Nephron progenitor cell (in vitro differentiated cells): ENCODE data around the gene IRX4.
"Not testable (repeated sequence)": the region's sequence is repeated elsewhere in the genome, so short reads cannot be mapped to it uniquely, and the experiment has no call there.

Experiments
- DNase-seq: peaks from one replicate; pipeline ENCODE4 v3.0.0; 2021
- H3K27ac Mint-ChIP-seq: 2 replicates; pipeline ENCODE4 v1.8.0; 2021; ENCODE audit warnings: mild to moderate bottlenecking, moderate library complexity, mixed read lengths
- H3K27me3 Mint-ChIP-seq: 2 replicates; pipeline ENCODE4 v1.8.0; 2021; ENCODE audit warnings: mild to moderate bottlenecking, low read depth, mixed read lengths; ENCODE audit not compliant: poor library complexity
- H3K36me3 Mint-ChIP-seq: 2 replicates; pipeline ENCODE4 v1.8.0; 2021; ENCODE audit warnings: low read depth, mixed read lengths
- H3K4me1 Mint-ChIP-seq: 2 replicates; pipeline ENCODE4 v1.8.0; 2021; ENCODE audit warnings: mixed read lengths
- H3K4me3 Mint-ChIP-seq: 2 replicates; pipeline ENCODE4 v1.8.0; 2021; ENCODE audit warnings: mild to moderate bottlenecking, moderate library complexity, mixed read lengths
- H3K9me3 Mint-ChIP-seq: 2 replicates; pipeline ENCODE4 v1.8.0; 2021; ENCODE audit warnings: mild to moderate bottlenecking, moderate library complexity, mixed read lengths
- CTCF ChIP-seq: fragments of 200-600 bp; sonication (generic); IDR thresholded peaks from 2 replicates; pipeline ENCODE4 v1.5.0; 2021; ENCODE audit warnings: antibody characterized with exemption

IRX4 gene

GRCh38 chr5:1871441-1871840 is 11.3 kb downstream of the IRX4 start:
- H3K36me3 Mint-ChIP-seq = no peaks in the 10 kb centered on the region
- H3K4me1 Mint-ChIP-seq = peaks cover 35% of the 10 kb centered on the region
- TF ChIP-seq CTCF = no peak
- H3K27ac Mint-ChIP-seq = no peak overlapping the region
- peaks cover 28% of the 10 kb centered on the region for H3K27me3 Mint-ChIP-seq
- no peaks in the 10 kb centered on the region for H3K9me3 Mint-ChIP-seq
- no peak overlapping the region for H3K4me3 Mint-ChIP-seq
- no peak for DNase-seq

GRCh38 chr5:1870435-1871272 is 12.1 kb downstream of the IRX4 start:
- peaks cover 35% of the 10 kb centered on the region for H3K4me1 Mint-ChIP-seq

GRCh38 chr5:1868886-1869475 is 13.7 kb downstream of the IRX4 start:
- H3K27me3 Mint-ChIP-seq = peaks cover 41% of the 10 kb centered on the region
- no peaks in the 10 kb centered on the region for H3K36me3 Mint-ChIP-seq
- H3K4me1 Mint-ChIP-seq = peaks cover 35% of the 10 kb centered on the region
- no peak overlapping the region for H3K27ac Mint-ChIP-seq
- H3K4me3 Mint-ChIP-seq = no peak overlapping the region
- no peaks in the 10 kb centered on the region for H3K9me3 Mint-ChIP-seq
- TF ChIP-seq CTCF = no peak
- DNase-seq = no peak

More at GRCh38 chr5:1870435-1871272, 12.1 kb downstream of the IRX4 start:
- H3K27me3 Mint-ChIP-seq = peaks cover 32% of the 10 kb centered on the region
- not testable (repeated sequence) for H3K9me3 Mint-ChIP-seq, H3K27ac Mint-ChIP-seq, H3K4me3 Mint-ChIP-seq, H3K36me3 Mint-ChIP-seq, DNase-seq

- peaks cover 50% of the 10 kb centered on the region for H3K27me3 Mint-ChIP-seq
- no peak overlapping the region for H3K4me3 Mint-ChIP-seq
- no peaks in the 10 kb centered on the region for H3K9me3 Mint-ChIP-seq
- H3K4me1 Mint-ChIP-seq = peaks cover 39% of the 10 kb centered on the region
- no peak for DNase-seq
- H3K27ac Mint-ChIP-seq = no peak overlapping the region
- no peaks in the 10 kb centered on the region for H3K36me3 Mint-ChIP-seq
- TF ChIP-seq CTCF = no peak
Measured at GRCh38 chr5:1867815-1868143, 14.9 kb downstream of the IRX4 start.

GRCh38 chr5:1867114-1867814 is 15.5 kb downstream of the IRX4 start:
- no peak overlapping the region for H3K4me3 Mint-ChIP-seq
- H3K27ac Mint-ChIP-seq = no peak overlapping the region
- H3K36me3 Mint-ChIP-seq = no peaks in the 10 kb centered on the region
- TF ChIP-seq CTCF = no peak
- H3K9me3 Mint-ChIP-seq = no peaks in the 10 kb centered on the region
- H3K27me3 Mint-ChIP-seq = peaks cover 50% of the 10 kb centered on the region
- H3K4me1 Mint-ChIP-seq = peaks cover 38% of the 10 kb centered on the region
- no peak for DNase-seq

GRCh38 chr5:1865948-1866347 is 16.8 kb downstream of the IRX4 start:
- Mint-ChIP-seq H3K27ac (no peak overlapping the region), H3K4me3 (no peak overlapping the region), H3K4me1 (peaks cover 35% of the 10 kb centered on the region), H3K9me3 (no peaks in the 10 kb centered on the region), H3K27me3 (peaks cover 50% of the 10 kb centered on the region), H3K36me3 (no peaks in the 10 kb centered on the region)
- no peak for DNase-seq
- no peak for TF ChIP-seq CTCF
